C4-2B (cell line): Measurements from ENCODE around the gene ORMDL2.

Experiments
- CTCF ChIP-seq: fragments of 450-650 bp; conservative IDR thresholded peaks from 2 replicates; pipeline ENCODE4 v1.5.1; 2017; ENCODE audit warnings: mild to moderate bottlenecking
- ZFX ChIP-seq: fragments of 450-650 bp; IDR thresholded peaks from 2 replicates; pipeline ENCODE4 v1.6.1; 2017

DNA sequence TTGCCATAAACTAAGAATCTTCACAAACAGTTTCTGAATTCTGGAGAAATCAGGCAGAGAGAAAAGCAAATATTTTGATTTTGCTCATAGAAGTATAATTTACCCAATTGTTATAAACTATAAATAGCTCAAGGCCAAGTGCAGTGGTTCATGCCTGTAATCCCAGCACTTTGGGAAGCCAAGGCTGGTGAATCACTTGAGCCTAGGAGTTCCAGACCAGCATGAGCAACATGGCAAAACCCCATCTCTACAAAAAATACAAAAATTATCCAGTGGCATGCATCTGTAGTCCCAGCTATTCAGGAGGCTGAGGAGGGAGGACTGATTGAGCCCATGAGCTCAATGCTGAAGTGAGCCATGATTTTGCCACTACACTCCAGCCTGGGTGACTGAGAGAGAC, 44.4 kb downstream of the ORMDL2 start:
- TF ChIP-seq CTCF (no peak), ZFX (no peak)
